Naive thymus-derived CD8-positive, alpha-beta T cell (primary cell): ENCODE data around the gene CIB2. TPM values are rescaled to one million over a fixed set of nuclear protein-coding genes. Genes with fewer than 3 reads are reported as not detected.

Experiments used
- ATAC-seq, 2 donors: fragments of 150-1000 bp; cut with Tn5 transposase in 1 of 2; sonication (Bioruptor Pico), chemical (Tn5 transposase) in 1 of 2; 1 replicate in 1 of 2; 2 replicates in 1 of 2; pipeline ENCODE4 v1.10.0; 2021; ENCODE audit warnings: mild to moderate bottlenecking in 2 of 2, moderate library complexity in 2 of 2
- POLR2A ChIA-PET: fragments of 350-600 bp; sonication (Branson Sonifier 250); formaldehyde crosslinking; loops from one replicate; lab custom pipeline; 2021; ENCODE audit warnings: antibody characterized with exemption; lab: Charles Lee
- DNase-seq, 10 donors: peaks; one replicate each; pipeline versions ENCODE4 v3.0.0 to v3.0.0-alpha.2; 2020 to 2022
- H3K27ac Mint-ChIP-seq, 10 donors: one replicate each; pipeline ENCODE4 v1.8.0; 2020 to 2022; ENCODE audit warnings: mild to moderate bottlenecking in 10 of 10, mixed read lengths in 10 of 10, moderate library complexity in 4 of 10, inconsistent platforms in 1 of 10
- H3K27me3 Mint-ChIP-seq, 5 donors: one replicate each; pipeline ENCODE4 v1.8.0; 2021 to 2022; ENCODE audit warnings: mixed read lengths in 5 of 5
- H3K36me3 Mint-ChIP-seq, 3 donors: one replicate each; pipeline ENCODE4 v1.8.0; 2020 to 2022; ENCODE audit warnings: mixed read lengths in 3 of 3, mild to moderate bottlenecking in 2 of 3, inconsistent platforms in 1 of 3
- H3K4me1 Mint-ChIP-seq, 4 donors: one replicate each; pipeline ENCODE4 v1.8.0; 2021 to 2022; ENCODE audit warnings: mixed read lengths in 4 of 4
- H3K4me3 Mint-ChIP-seq, 10 donors: one replicate each; pipeline ENCODE4 v1.8.0; 2020 to 2022; ENCODE audit warnings: mild to moderate bottlenecking in 10 of 10, mixed read lengths in 10 of 10, moderate library complexity in 6 of 10, inconsistent platforms in 1 of 10
- H3K9me3 Mint-ChIP-seq, 9 donors: one replicate each; pipeline ENCODE4 v1.8.0; 2020 to 2022; ENCODE audit warnings: mixed read lengths in 9 of 9, mild to moderate bottlenecking in 3 of 9, inconsistent platforms in 1 of 9, moderate library complexity in 1 of 9
- polyA plus RNA-seq, 3 donors: library from polyadenylated mRNA; unstranded; fragments of 300-500 nt; fragmentation: Illumina TruSeq; gene quantifications; one replicate each; pipeline ENCODE4 v1.2.3, GENCODE V29; 2021
- total RNA-seq, 8 experiments: library from RNA in 2 of 8; stranded (reverse) in 2 of 8; gene quantifications; one replicate each; pipeline ENCODE4 v1.2.3 and lab custom pipeline; 2021 to 2026

Gene CIB2
- total and polyA plus RNA-seq, 5 experiments from 2014 or later = 1.2 to 3.4 (median 1.6) TPM

GRCh38 chr15:78112551-78112950, 18.7 kb downstream of the CIB2 start:
- no peak for ATAC-seq

GRCh38 chr15:78111788-78112187, 19.5 kb downstream of the CIB2 start:
- DNase-seq (no peak), ATAC-seq (no peak)
- Mint-ChIP-seq H3K27me3 (no peaks in the 10 kb centered on the region), H3K4me3 (no peak overlapping the region), H3K9me3 (no peaks in the 10 kb centered on the region), H3K4me1 (peaks cover under 1 to 11% (median 6%) of the 10 kb centered on the region in 4 donors), H3K36me3 (no peaks in the 10 kb centered on the region), H3K27ac (no peak overlapping the region)
- POLR2A ChIA-PET = no interaction called here

More at GRCh38 chr15:78112551-78112950, 18.7 kb downstream of the CIB2 start:
- POLR2A ChIA-PET = interaction anchor here (0.6 to 1.0 kb wide), 2 partner anchors 17 to 81 kb away, joined by 3 read pairs; no protein-coding TSS in a partner anchor
- H3K4me3 Mint-ChIP-seq = no peak overlapping the region
- no peaks in the 10 kb centered on the region for H3K27me3 Mint-ChIP-seq
- no peak for DNase-seq
- H3K9me3 Mint-ChIP-seq = no peaks in the 10 kb centered on the region
- H3K27ac Mint-ChIP-seq = no peak overlapping the region
- peaks cover 0 to 11% (median 4%) of the 10 kb centered on the region in 4 donors for H3K4me1 Mint-ChIP-seq
- H3K36me3 Mint-ChIP-seq = no peaks in the 10 kb centered on the region

- ATAC-seq = no peak
- no peaks in the 10 kb centered on the region for H3K36me3 Mint-ChIP-seq
- H3K27ac Mint-ChIP-seq = no peak overlapping the region
- H3K4me1 Mint-ChIP-seq = peaks cover 3 to 19% (median 13%) of the 10 kb centered on the region in 4 donors
- no peak for DNase-seq
- POLR2A ChIA-PET = no interaction called here
- H3K27me3 Mint-ChIP-seq = no peaks in the 10 kb centered on the region
- no peaks in the 10 kb centered on the region for H3K9me3 Mint-ChIP-seq
- no peak overlapping the region for H3K4me3 Mint-ChIP-seq
Measured at GRCh38 chr15:78110916-78111475, 20.2 kb downstream of the CIB2 start.

GRCh38 chr15:78110096-78110495, 21.1 kb downstream of the CIB2 start:
- Mint-ChIP-seq H3K4me3 (no peak overlapping the region), H3K27me3 (no peaks in the 10 kb centered on the region), H3K27ac (peak overlapping the region in 2 of 10 donors; percentile 22 to 67), H3K36me3 (no peaks in the 10 kb centered on the region), H3K9me3 (no peaks in the 10 kb centered on the region), H3K4me1 (peaks cover 11 to 28% (median 22%) of the 10 kb centered on the region in 4 donors)
- ATAC-seq (no peak), DNase-seq (no peak)
- POLR2A ChIA-PET = interaction anchor here (1.2 kb wide), 1 partner anchor 110 kb away, joined by 3 read pairs; no protein-coding TSS in a partner anchor

- H3K4me1 Mint-ChIP-seq = peaks cover 20 to 37% (median 31%) of the 10 kb centered on the region in 4 donors
- ATAC-seq = no peak
- no peaks in the 10 kb centered on the region for H3K9me3 Mint-ChIP-seq
- no peak for DNase-seq
- H3K27me3 Mint-ChIP-seq = no peaks in the 10 kb centered on the region
- POLR2A ChIA-PET = interaction anchor here (1.2 to 1.6 kb wide), 3 partner anchors 31 to 109 kb away, joined by 3 to 12 read pairs (median 6); partner anchors contain the start of gene TBC1D2B
- H3K27ac Mint-ChIP-seq = peak overlapping the region in 1 of 10 donors; percentile 83
- no peaks in the 10 kb centered on the region for H3K36me3 Mint-ChIP-seq
- no peak overlapping the region for H3K4me3 Mint-ChIP-seq
Measured at GRCh38 chr15:78109156-78109555, 22.1 kb downstream of the CIB2 start.

- Mint-ChIP-seq H3K36me3 (no peaks in the 10 kb centered on the region), H3K9me3 (no peaks in the 10 kb centered on the region), H3K4me3 (no peak overlapping the region), H3K27me3 (no peaks in the 10 kb centered on the region), H3K27ac (peak overlapping the region in 6 of 10 donors; percentile 35 to 83 (median 70)), H3K4me1 (peaks cover 22 to 44% (median 38%) of the 10 kb centered on the region in 4 donors)
- peak; percentile 75 to 91 (median 82) for DNase-seq
- ATAC-seq = peak; percentile 79 to 89
- POLR2A ChIA-PET = interaction anchor here (0.6 to 1.7 kb wide), 10 partner anchors 19 to 149 kb away, joined by 3 to 12 read pairs (median 4); partner anchors contain the start of gene TBC1D2B
Measured at GRCh38 chr15:78108300-78109084, 22.8 kb downstream of the CIB2 start.

GRCh38 chr15:78107471-78107870, 23.8 kb downstream of the CIB2 start:
- no peak overlapping the region for H3K4me3 Mint-ChIP-seq
- DNase-seq (no peak), ATAC-seq (no peak)
- peak overlapping the region in 9 of 10 donors; percentile 19 to 79 (median 68) for H3K27ac Mint-ChIP-seq
- POLR2A ChIA-PET = interaction anchor here (0.7 to 1.7 kb wide), 6 partner anchors 32 to 148 kb away, joined by 3 to 12 read pairs (median 5); no protein-coding TSS in a partner anchor
- H3K9me3 Mint-ChIP-seq = no peaks in the 10 kb centered on the region
- peaks cover 24 to 49% (median 46%) of the 10 kb centered on the region in 4 donors for H3K4me1 Mint-ChIP-seq
- H3K36me3 Mint-ChIP-seq = no peaks in the 10 kb centered on the region
- no peaks in the 10 kb centered on the region for H3K27me3 Mint-ChIP-seq

GRCh38 chr15:78105476-78106241, 25.6 kb downstream of the CIB2 start:
- Mint-ChIP-seq H3K27me3 (no peaks in the 10 kb centered on the region), H3K4me3 (peak overlapping the region in 6 of 10 donors; percentile 9 to 69 (median 38)), H3K9me3 (no peaks in the 10 kb centered on the region), H3K36me3 (no peaks in the 10 kb centered on the region), H3K27ac (peak overlapping the region; percentile 42 to 98 (median 86)), H3K4me1 (peaks cover 24 to 54% (median 46%) of the 10 kb centered on the region in 4 donors)
- no peak for DNase-seq
- POLR2A ChIA-PET = interaction anchor here (0.6 to 2.1 kb wide), 3 partner anchors 29 to 194 kb away, joined by 3 to 7 read pairs (median 3); partner anchors contain the start of genes SKIC8 and TBC1D2B
- no peak for ATAC-seq

GRCh38 chr15:78104566-78105475, 26.4 kb downstream of the CIB2 start:
- peak overlapping the region; percentile 73 to 98 (median 89) for H3K27ac Mint-ChIP-seq
- H3K36me3 Mint-ChIP-seq = no peaks in the 10 kb centered on the region
- H3K4me1 Mint-ChIP-seq = peaks cover 24 to 54% (median 46%) of the 10 kb centered on the region in 4 donors
- peak overlapping the region in 8 of 10 donors; percentile 2 to 75 (median 53) for H3K4me3 Mint-ChIP-seq
- H3K9me3 Mint-ChIP-seq = no peaks in the 10 kb centered on the region
- no peak for DNase-seq
- POLR2A ChIA-PET = interaction anchor here (0.6 to 2.1 kb wide), 6 partner anchors 28 to 195 kb away, joined by 3 to 7 read pairs (median 3); partner anchors contain the start of genes SKIC8 and TBC1D2B
- ATAC-seq = no peak
- no peaks in the 10 kb centered on the region for H3K27me3 Mint-ChIP-seq

GRCh38 chr15:78104119-78104479, 27.1 kb downstream of the CIB2 start:
- Mint-ChIP-seq H3K4me3 (peak overlapping the region in 9 of 10 donors; percentile 4 to 75 (median 59)), H3K4me1 (peaks cover 24 to 54% (median 46%) of the 10 kb centered on the region in 4 donors), H3K27me3 (no peaks in the 10 kb centered on the region), H3K9me3 (no peaks in the 10 kb centered on the region), H3K36me3 (no peaks in the 10 kb centered on the region), H3K27ac (peak overlapping the region; percentile 66 to 98 (median 88))
- POLR2A ChIA-PET = interaction anchor here (0.6 to 2.1 kb wide), 5 partner anchors 27 to 112 kb away, joined by 3 to 7 read pairs (median 3); partner anchors contain the start of genes IDH3A and TBC1D2B
- ATAC-seq (peak in 1 of 2 donors; percentile 4), DNase-seq (no peak)
